ENCODE data around the gene CCDC28B. TPM values are rescaled to one million over a fixed set of nuclear protein-coding genes. Genes with fewer than 3 reads are reported as not detected.

CCDC28B gene
- polyA plus RNA-seq, 1 donor from 2014 or later: 176 TPM

DNA sequence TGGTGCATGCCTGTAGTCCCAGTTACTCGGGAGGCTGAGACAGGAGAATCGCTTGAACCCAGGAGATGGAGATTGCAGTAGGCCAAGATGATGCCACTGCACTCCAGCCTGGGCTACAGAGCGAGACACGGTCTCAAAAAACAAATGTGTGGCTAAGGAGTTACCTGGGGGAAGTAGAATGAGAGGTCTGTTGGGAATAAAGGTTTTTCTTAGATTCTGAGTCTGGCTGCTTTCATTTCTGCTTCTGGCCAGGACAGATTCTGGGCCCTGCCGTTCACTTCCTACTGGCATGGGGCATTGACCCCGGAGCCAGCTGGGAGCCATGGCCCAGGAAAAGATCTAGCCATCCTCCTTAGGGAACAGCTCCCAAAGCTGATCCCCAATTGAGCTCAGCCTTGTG is 8.1 kb downstream of the CCDC28B start:
- Histone ChIP-seq H3K27me3 (ENCODE audit: insufficient read depth, low read depth, low read length) (no peaks in the 10 kb centered on the region), H3F3A (ENCODE audit: insufficient read depth, low read length, poor library complexity, severe bottlenecking) (no peaks in the 10 kb centered on the region), H3K36me3 (ENCODE audit: insufficient read depth, low read length) (no peaks in the 10 kb centered on the region), H3K27ac (ENCODE audit: low read length) (no peak overlapping the region), H2AFZ (ENCODE audit: low read depth, low read length) (no peak overlapping the region), H4K20me1 (ENCODE audit: insufficient read depth) (no peaks in the 10 kb centered on the region), H3K4me3 (ENCODE audit: low read length) (no peak overlapping the region), H3K9ac (ENCODE audit: low read length) (no peak overlapping the region), H3K9me2 (ENCODE audit: insufficient read depth, low read length) (no peaks in the 10 kb centered on the region), H3K79me2 (replicated peaks; ENCODE audit: insufficient read depth, low read length) (peaks cover 7% of the 10 kb centered on the region), H3K4me2 (ENCODE audit: low read length) (no peak overlapping the region), H3K9me3 (ENCODE audit: low read length) (no peaks in the 10 kb centered on the region)
- no peak for TF ChIP-seq EZH2 (IDR thresholded peaks at IDR 0.05; ENCODE audit: borderline replicate concordance, insufficient read depth, low read length, poor library complexity, severe bottlenecking)
- TF ChIP-seq TAF1 (IDR thresholded peaks at IDR 0.05; ENCODE audit: low read depth): no peak
- no peak for TF ChIP-seq SMC3 (conservative IDR thresholded peaks at IDR 0.05; ENCODE audit: poor library complexity)
- TF ChIP-seq RAD21 (conservative IDR thresholded peaks at IDR 0.05): no peak
- no peak for TF ChIP-seq EP300 (conservative IDR thresholded peaks at IDR 0.05; ENCODE audit: poor library complexity, severe bottlenecking)
- TF ChIP-seq MXI1 (conservative IDR thresholded peaks at IDR 0.05; ENCODE audit: poor library complexity, severe bottlenecking): no peak
- TF ChIP-seq, protein P1, sequence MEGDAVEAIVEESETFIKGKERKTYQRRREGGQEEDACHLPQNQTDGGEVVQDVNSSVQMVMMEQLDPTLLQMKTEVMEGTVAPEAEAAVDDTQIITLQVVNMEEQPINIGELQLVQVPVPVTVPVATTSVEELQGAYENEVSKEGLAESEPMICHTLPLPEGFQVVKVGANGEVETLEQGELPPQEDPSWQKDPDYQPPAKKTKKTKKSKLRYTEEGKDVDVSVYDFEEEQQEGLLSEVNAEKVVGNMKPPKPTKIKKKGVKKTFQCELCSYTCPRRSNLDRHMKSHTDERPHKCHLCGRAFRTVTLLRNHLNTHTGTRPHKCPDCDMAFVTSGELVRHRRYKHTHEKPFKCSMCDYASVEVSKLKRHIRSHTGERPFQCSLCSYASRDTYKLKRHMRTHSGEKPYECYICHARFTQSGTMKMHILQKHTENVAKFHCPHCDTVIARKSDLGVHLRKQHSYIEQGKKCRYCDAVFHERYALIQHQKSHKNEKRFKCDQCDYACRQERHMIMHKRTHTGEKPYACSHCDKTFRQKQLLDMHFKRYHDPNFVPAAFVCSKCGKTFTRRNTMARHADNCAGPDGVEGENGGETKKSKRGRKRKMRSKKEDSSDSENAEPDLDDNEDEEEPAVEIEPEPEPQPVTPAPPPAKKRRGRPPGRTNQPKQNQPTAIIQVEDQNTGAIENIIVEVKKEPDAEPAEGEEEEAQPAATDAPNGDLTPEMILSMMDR (IDR thresholded peaks at IDR 0.05; ENCODE audit: poor library complexity, severe bottlenecking): no peak
- TF ChIP-seq, protein P2, sequence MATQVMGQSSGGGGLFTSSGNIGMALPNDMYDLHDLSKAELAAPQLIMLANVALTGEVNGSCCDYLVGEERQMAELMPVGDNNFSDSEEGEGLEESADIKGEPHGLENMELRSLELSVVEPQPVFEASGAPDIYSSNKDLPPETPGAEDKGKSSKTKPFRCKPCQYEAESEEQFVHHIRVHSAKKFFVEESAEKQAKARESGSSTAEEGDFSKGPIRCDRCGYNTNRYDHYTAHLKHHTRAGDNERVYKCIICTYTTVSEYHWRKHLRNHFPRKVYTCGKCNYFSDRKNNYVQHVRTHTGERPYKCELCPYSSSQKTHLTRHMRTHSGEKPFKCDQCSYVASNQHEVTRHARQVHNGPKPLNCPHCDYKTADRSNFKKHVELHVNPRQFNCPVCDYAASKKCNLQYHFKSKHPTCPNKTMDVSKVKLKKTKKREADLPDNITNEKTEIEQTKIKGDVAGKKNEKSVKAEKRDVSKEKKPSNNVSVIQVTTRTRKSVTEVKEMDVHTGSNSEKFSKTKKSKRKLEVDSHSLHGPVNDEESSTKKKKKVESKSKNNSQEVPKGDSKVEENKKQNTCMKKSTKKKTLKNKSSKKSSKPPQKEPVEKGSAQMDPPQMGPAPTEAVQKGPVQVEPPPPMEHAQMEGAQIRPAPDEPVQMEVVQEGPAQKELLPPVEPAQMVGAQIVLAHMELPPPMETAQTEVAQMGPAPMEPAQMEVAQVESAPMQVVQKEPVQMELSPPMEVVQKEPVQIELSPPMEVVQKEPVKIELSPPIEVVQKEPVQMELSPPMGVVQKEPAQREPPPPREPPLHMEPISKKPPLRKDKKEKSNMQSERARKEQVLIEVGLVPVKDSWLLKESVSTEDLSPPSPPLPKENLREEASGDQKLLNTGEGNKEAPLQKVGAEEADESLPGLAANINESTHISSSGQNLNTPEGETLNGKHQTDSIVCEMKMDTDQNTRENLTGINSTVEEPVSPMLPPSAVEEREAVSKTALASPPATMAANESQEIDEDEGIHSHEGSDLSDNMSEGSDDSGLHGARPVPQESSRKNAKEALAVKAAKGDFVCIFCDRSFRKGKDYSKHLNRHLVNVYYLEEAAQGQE (IDR thresholded peaks at IDR 0.05; ENCODE audit: borderline replicate concordance): no peak
- TF ChIP-seq POLR2AphosphoS5 (IDR thresholded peaks at IDR 0.05): no peak

DNA sequence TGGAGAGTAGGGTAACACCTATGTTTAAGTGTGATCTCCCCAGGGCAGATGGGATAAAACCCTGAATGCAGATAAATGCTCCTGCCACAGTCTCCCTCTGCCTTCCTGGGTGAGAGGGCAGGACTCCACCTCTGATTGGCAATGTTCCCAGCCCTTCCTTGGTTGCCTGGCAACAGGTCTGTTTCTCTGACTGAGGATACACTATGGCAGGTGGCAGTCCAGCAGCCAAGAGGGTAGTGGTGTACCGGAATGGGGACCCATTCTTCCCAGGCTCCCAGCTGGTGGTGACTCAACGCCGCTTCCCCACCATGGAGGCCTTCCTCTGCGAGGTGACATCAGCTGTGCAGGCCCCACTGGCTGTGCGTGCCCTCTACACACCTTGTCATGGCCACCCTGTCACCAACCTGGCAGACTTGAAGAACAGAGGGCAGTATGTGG is 8.5 kb downstream of the CCDC28B start, which contains the start of gene DCDC2B:
Gene DCDC2B, plus strand, starts transcription at position 199 of the 438 bp plus-strand sequence. Its CDS starts 5 bp downstream, at position 204.
- no peaks in the 10 kb centered on the region for H4K20me1 ChIP-seq (ENCODE audit: insufficient read depth)
- no peaks in the 10 kb centered on the region for H3K36me3 ChIP-seq (ENCODE audit: insufficient read depth, low read length)
- no peaks in the 10 kb centered on the region for H3F3A ChIP-seq (ENCODE audit: insufficient read depth, low read length, poor library complexity, severe bottlenecking)
- H3K9ac ChIP-seq (ENCODE audit: low read length): no peak within 1 kb of the TSS
- no peak within 1 kb of the TSS for H3K27ac ChIP-seq (ENCODE audit: low read length)
- TF ChIP-seq TAF1 (IDR thresholded peaks at IDR 0.05; ENCODE audit: low read depth) (no peak), EZH2 (IDR thresholded peaks at IDR 0.05; ENCODE audit: borderline replicate concordance, insufficient read depth, low read length, poor library complexity, severe bottlenecking) (no peak), POLR2AphosphoS5 (IDR thresholded peaks at IDR 0.05) (no peak), RAD21 (conservative IDR thresholded peaks at IDR 0.05) (no peak), SMC3 (conservative IDR thresholded peaks at IDR 0.05; ENCODE audit: poor library complexity) (no peak), MXI1 (conservative IDR thresholded peaks at IDR 0.05; ENCODE audit: poor library complexity, severe bottlenecking) (no peak), EP300 (conservative IDR thresholded peaks at IDR 0.05; ENCODE audit: poor library complexity, severe bottlenecking) (no peak)
- TF ChIP-seq, protein P2 (IDR thresholded peaks at IDR 0.05; ENCODE audit: borderline replicate concordance): no peak
- TF ChIP-seq, protein P1 (IDR thresholded peaks at IDR 0.05; ENCODE audit: poor library complexity, severe bottlenecking): no peak
- no peaks in the 10 kb centered on the region for H3K9me2 ChIP-seq (ENCODE audit: insufficient read depth, low read length)
- H3K79me2 ChIP-seq (replicated peaks; ENCODE audit: insufficient read depth, low read length): peaks cover 7% of the 10 kb centered on the region
- H2AFZ ChIP-seq (ENCODE audit: low read depth, low read length): no peak within 1 kb of the TSS
- H3K4me3 ChIP-seq (ENCODE audit: low read length): no peak within 1 kb of the TSS
- no peak within 1 kb of the TSS for H3K4me2 ChIP-seq (ENCODE audit: low read length)
- H3K9me3 ChIP-seq (ENCODE audit: low read length): no peaks in the 10 kb centered on the region
- no peaks in the 10 kb centered on the region for H3K27me3 ChIP-seq (ENCODE audit: insufficient read depth, low read depth, low read length)
